Measurements from ENCODE around the gene NFATC2.
"Not testable (repeated sequence)": the region's sequence is repeated elsewhere in the genome, so short reads cannot be mapped to it uniquely, and the experiment has no call there.

Gene NFATC2

DNA sequence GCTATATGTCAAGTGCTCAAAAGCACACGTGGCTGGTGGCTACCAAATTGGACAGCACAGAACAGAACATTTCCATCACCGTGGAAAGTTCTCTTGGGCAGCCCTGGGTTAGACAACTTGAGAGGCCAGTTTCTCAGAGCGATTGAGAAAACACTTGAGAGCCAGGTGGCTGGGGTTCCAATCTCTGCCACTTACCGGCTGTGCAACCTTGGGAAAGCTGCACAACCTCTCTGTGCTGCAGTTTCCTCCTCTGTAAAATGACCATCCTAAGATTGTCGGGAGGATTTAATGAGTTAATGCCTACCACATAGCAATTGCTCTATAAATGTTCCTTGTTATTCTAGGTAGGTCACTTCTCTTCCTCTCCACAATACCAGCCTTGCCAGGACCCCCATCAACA, 25.1 kb upstream of the NFATC2 start:
- DNase-seq = no peak

DNA sequence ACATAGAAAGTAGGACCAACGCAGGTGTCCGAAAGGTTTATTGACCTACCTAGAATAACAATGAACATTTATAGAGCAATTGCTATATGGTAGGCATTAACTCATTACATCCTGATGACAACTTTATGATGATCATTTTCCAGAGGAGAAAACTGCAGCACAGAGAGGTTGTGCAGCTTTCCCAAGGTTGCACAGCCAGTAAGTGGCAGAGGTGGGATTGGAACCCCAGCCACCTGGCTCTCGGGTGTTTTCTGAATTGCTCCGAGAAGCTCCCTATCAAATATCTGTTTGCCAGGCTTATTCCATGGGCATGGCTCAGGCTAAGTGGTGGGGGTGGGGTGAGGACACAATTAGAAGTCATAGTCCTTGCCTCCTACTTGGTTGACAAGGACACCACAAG, 24.1 kb upstream of the NFATC2 start:
- no peak for DNase-seq

DNA sequence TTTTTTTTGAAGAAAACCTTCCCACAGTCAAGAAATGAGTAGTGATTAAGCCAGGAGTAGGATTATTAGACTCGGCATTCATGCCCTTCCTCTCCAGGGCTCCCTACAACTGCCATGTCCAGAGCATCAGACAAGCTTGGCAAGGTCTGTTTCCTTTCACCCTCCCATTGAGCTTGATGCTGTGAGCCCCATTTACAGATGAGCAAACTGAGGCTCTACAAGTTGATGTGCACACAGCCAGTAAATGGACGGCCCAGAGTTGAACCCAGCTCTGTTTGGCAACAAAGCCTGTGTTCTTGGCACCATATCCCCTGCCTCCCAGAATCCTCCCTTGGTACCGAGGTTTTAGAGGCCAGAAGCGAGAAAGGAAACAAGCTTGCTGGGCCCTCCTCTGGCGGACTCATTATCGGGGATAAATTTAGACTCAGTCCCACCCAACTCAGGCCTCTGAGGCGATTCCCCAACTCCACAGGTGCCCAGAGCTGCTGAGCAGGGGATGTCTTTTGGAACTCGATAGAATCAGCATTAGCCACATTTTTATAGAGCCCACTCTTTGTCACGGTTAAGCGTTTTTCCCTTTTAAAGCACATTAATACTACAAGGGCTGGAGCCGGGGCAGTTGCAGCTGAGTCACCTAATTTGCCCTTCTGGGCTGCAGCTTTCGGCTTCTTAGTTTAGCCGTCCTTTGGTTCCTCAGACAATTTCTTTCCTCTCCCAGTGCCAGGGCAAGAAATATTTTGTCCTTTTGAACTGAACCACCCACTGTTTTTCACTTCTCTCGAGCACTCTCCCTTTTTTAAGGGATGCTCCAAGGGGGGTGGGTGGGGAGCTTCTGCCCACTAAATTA, 23.0 kb upstream of the NFATC2 start:
- DNase-seq = no peak

DNA sequence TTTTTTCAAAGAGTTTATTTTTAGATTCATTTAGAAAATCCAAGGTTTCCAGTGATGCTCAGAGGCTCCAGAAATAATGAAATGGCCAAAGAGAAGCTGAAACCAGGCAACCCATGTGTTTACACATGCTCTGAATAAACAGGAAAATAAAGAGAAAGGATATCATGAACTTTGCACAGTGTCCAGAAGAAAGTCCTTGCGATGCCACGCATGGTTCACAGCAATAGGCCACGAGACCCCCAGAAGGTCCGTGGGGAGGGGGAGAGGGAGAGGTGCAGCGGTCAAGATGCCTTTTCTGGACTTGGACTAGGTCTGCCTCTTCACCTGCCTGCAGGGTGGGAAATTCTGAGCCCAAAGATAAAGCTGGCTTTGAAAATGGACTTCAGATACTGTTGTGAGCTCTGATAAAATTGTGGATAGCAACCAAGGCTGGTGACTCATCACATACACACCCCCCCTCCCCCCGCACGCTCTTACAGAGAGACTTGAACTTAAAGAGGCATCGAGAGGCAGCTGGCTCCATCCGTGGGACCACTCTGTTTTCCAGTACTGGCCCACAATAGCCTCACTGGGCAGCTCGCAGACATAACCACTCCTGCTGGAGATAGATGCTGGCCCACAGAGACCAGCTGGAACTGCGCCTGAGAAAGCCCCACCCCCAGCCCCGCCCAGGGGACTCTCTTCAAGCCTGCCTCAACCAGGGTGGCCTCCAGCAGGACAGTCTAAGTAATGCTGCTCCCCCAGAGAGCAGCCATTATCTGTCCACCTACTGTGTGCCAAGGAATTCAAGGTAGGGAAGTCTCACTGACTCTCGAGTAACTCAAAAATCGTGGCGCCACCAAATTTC, 21.2 kb upstream of the NFATC2 start:
- no peak for DNase-seq

DNA sequence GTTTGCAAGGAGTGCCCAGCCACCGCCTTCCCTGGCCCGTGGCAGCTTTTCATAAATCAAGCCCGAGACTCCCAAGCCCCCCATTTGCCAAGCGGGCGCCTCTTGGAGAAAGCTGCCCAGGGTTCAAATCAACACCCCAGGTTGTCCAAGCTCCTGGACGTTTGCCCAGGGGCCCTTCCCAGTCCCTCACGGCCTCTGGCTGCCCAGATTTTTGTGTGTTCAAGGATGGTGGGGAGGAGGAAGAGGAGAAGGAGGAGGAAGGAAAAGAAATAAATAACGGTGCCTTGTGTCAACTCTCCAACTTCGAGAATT, 20.6 kb upstream of the NFATC2 start:
- DNase-seq = no peak

DNA sequence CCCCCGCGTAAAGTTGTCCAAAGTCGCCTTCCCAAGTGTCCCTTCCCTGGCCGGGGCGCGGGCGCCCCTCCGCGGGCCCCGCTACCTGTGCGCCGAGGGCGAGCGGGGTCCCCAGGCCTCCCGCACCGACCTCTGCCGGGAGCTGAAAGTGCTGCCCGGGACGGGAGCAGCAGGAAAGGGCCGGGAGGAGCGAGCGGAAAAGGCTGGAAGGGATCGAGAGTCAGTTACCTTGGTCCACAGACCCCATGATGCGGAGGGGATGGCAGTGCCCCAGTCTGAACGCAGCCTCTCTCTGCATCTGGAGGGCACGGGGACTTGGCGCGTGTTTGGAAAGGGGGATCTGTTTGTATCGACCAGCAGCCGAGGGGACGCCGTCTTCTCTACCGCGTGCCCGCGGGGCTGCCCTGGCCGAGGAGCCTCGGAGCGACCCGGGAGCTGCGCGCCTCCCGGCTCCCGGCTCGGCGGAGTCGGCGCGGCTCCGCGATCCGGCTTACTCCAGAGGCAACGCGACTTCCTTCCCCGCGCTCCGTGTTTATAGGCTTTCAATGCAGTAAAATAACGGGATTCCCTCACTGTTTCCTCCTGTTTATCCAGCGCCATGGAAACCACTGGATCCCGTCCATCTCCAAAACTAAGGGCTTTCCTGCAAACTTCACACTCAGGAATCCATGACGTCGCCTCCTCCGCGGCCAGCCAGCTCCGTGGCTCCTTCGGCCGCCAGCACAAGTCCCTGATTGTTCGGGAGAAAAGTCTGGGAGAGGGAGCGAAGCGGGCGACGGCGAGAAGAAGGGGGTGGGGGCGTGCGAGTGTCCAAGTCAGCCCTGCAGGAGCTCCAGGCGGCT, 20.0 kb upstream of the NFATC2 start:
- no peak for DNase-seq

DNA sequence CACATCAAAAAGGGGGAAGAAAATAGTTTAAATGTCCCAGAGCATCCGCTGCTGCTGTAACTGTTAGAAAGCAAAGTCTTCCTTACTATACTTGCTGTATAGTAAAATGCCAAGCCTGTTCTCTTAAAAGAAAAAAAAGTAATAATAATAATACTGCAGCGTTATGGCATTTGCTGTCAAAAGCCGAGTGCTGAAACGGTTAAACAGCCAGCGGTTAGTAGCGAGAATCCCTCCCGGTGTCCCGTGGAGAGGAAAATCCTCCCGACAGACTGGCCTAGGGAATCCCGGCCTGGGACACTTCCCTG, 19.5 kb upstream of the NFATC2 start:
- no peak for DNase-seq

DNA sequence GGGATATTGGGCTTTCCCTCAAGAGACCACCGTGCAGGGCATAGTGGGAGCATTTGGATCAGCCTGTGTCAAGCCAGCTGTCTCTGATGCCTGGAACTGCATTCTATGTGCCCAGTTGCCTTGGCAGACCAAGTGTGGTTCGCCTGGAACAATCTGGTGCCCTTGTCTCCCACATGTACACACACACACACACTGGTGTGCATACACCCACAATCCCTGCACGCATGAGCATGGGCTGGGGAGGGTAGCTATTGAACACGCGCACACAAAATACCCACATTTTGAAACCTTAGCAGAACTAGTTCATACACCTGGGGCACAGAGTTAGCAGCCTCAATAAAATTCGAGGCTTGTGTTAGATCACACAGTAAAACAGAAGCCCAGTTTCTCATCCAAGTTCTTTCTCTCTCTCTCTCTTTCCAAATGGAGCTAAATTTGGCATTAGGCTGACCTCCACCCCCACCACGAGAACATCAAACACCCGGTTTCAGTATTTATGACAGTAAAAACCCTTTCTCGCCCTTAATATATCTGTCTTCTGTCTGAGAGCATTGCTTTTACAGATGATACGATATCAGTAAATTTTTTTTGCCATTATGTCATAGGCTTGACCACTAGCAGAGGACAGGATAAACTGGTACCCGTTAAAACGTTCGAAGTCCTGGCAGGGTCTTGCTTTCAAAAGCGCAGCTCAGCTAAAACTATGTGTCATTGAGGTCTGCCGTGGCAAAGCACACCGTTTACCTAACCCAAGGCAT, 18.2 kb upstream of the NFATC2 start:
- DNase-seq = no peak

DNA sequence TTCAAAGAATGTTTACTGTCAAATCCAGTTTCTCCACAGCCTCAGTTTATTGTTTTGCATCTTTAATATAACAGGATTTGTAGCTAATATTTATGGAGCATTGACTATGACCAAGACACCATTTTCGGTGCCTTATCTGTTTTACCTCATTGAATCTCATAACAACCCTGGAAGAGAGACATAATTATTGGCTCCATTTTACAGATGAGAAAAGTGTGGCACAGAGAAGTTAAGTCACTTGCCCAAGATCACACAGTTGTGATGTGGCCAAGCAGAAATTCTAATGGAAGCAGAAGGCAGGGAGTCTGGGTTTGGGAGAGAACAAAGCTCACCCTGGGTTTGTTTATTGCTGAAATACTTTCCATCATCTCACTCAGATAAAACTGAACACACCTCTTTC, 17.5 kb upstream of the NFATC2 start:
- DNase-seq = no peak

DNA sequence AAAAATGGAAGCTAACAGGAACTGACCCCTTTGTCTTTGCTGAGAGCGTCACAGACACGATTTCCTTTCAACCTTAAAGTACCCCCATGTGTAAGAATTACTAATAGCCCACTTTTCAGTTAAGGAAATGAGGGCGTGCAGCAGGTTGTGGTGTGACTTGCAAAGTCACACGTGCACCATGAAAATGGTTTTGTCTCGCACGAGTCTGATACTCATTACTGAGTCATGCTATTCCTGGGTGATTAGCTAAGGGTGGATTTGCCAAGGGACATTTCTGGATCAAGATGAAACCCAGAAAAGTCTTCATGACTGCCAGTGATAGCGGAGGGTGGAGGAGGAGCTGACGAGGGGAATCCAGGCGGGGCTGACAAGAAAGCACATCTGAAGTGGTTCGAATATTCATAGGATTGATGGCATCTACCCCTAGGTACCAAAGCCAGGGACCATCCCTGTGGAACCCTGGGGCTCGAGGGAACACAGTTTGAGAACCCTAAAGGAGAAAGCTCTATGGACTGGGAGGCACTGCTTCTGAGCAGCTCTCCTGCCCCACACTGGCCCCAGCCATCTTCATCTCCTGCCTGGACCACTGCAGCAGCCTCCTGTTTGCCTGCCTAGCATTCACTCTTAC, 12.1 kb upstream of the NFATC2 start:
- no peak for DNase-seq

DNA sequence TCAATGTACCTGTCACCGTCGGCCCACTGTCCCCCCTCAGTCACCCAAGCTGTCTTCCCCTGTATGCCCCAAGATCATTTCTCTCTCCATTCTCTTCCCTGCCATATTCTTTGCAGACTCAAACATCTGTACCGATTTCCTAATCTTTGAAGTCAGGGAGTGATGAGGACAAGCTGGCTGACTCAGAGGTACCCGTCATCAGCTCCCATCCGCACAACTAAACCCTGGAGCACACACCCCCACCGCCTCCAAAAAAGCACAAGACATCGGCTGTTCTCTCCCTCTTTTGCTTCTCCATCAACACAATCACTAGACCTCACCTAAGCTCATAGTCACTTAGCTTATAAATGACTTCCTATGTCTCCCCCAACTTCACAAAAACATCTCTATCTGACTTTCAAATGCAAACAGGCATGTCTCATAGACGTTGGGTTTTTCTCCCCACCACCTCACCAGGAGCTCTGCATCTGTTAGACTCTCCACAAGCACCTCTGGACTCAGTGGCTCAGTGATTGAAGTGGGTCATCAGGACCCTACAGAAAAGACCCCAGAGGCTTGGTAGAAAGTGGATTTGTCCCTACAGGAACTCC, 11.5 kb upstream of the NFATC2 start:
- DNase-seq = no peak

DNA sequence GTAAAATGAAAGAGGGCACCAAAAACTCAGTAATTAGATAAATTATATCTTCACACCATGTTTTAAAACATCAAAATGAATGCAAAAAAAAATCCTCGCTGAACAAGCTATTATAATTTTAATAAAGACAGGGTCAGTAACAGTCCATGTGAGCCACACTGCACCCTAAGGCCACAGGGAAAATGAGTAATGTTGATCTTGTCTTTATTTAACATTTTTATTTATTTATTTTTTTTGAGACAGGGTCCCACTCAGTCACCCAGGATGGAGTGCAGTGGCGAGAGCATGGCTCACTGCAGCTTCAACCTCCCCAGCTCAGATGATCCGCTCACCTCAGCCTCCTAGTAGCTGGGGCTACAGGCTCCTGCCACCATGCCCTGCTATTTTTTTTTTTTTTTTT, 8.7 kb upstream of the NFATC2 start:
- DNase-seq = no peak

DNA sequence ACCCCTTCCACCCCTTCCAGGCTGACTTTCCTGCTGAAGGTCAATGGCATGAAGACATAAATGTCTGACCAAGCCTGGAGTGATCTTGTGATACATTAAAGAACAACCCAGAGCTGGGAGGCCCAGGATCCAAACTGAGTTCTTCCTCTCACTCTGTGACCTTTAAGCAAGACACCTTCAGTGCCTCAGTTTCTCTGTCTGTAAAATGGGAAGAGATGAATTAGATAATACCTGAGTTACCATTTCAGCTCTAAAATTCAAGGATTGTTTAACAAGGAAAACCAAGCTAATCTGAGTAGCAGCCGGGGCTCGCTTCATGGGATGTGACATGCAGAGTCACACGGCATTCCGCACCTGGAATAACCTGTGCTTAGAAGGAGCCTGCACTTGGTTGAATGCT, 7.0 kb upstream of the NFATC2 start:
- no peak for DNase-seq

DNA sequence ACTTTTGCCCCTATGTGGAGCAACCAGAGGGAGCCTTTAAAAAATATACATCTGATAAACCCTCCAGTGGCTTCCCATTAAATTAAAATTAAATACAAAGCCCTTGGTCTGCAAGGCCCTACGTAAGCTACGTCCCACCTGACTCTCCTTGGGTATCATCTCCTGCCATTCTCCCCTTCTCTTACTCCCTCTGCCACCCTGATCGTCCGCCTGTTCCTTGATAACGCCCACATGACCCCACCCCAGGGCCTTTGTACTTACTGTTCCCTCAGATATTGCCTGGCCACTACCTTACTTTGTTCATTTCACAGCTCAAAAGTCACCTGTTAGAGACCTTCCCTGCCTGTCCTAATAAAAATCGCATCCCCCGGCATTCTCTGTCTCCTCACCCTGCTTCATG, 5.4 kb upstream of the NFATC2 start:
- no peak for DNase-seq

DNA sequence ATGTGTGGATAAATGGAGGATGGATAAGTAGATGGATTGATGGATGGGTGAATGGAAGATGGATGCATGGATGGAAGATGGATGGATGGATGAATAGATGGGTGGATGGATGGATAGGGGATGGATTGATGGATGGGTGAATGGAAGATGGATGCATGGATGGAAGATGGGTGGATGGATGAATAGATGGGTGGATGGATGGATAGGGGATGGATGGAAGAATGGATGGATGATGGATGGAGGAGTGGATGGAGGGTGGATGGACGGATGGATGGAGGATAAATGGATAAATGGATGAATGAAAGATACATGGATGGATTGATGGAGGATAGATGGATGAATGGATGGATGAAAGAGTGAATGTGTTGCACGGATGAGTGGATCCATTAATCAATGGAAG, 3.0 kb upstream of the NFATC2 start:
- no peak for DNase-seq

DNA sequence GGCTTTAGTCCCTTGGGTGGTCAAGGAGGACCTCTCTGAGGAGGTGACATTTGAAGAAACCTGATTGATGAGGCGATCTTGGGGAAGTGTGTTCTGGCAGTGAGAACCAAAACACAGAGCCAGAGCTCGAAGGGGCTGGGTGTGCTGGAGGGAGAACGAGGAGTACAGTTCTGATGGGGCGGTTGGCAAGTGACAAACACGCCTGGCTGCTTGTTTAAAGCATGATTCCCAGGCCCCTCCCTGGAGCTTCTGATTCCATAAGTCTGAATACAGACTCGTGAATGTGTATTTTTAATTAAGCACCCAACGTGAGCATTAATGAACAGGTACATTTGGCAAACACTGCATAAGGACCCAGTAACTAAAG, 886 bp upstream of the NFATC2 start:
- DNase-seq = no peak

DNA sequence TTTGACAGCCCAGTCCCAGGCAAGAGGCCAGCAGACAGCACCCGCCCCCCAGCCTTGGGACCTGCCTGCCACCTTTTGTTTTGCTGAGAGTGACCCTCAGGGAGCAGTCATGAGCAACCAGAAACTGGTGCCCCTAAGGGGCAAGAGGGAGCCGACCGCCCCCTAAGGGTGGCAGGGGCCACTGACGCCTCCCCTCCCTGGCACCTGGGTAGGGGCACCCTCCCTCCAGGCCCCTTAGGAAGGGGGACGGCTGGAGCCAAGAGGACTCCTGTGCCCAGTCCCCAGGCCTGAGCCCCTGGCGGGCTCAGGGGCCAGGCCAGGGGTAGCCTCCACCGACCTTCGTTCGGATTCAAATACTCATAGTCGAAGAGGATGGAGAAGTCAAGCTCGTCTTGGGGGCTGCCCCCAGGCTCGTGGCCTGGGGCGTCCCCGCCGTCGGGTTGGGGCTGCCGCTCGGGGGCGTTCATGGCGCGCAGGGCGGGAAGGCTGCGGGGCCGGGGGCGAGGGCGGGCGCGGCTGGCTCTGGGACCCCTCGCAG, 417 bp downstream of the NFATC2 start:
- peak; percentile 72 for DNase-seq

DNA sequence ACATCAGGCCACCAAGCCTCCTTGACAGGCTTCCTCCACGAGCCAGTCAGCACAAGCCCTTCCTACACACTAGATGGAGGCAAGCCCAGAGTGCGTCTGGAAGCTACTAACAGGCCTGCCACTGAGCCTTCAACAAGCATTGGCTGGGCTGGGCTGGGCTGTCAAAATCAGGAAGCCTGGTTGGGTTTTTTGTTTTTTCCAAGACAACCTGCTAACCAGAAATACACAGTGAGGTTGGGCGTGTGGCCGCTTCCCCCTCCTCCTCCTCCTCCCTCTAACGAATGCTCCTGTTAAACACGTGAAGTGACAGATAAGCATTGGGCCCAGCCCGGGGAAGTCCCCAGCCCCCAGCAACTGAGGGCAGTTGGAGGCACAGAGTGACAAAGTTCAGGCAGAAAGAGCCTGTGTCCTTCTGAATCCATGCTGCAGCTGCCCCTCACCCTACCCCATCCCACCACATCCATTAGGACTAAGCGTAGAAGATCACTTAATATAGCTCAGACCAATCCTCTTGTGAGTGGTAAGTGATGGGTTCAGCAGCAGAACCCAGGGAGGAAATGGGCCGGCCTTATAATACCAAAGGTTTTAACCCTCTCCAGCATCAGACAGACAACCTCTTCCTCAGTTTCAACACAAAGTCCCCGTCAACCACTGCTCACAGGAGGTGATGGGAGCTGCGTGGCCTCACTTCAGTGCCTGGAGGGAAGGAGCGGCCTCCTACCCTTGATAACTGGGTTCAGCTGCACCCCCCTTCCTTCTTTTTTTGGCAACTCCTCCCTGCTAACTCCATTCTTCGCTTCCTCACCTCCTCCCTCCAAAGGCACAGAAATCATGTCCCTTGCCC, 1.1 kb downstream of the NFATC2 start:
- DNase-seq = peak; percentile 92

DNA sequence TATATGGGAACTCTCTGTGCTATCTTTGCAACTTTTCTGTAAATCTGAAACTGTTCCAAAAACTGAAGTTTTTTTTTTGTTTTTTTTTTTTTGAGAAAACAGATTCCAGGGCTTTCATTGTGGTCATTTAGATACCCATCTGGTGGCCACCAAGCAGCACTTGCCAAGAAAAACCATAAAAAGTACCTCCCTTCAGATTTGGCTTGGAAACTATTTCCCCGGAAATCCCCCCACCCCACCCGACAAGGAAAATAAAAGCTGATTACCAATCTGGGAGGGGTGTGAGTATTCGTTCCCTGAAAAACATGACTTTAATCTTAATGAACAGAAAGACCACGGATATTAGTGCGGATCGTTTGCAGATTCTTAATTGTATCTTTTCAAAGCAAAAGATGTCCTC, 1.9 kb downstream of the NFATC2 start:
- DNase-seq = peak; percentile 51

DNA sequence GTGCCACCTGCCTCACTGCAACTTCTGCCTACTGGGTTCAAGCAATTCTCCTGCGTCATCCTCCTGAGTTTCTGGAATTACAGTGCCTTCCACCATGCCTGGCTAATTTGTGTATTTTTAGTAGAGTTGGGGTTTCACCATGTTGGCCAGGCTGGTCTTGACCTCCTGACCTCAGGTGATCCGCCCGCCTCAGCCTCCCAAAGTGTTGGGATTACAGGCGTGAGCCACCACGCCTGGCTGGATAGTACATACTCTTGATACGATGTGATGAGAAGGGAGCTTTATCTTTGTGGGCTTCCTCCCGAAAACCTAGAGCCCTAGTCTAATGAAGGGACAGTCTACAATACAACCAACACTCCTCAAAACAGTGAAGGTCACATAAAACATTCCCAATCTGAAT, 2.4 kb downstream of the NFATC2 start:
- DNase-seq = not testable (repeated sequence)
